Astrocyte (in vitro differentiated cells and primary cell): ENCODE data around the gene EGFL8.

Source experiments
- EZH2 ChIP-seq: IDR thresholded peaks from 2 replicates; pipeline ENCODE4 v1.6.1; 2012; ENCODE audit warnings: mild to moderate bottlenecking, low read length, inconsistent platforms; ENCODE audit not compliant: insufficient read depth
- TF ChIP-seq, protein P1 (sequence below): IDR thresholded peaks from 2 replicates; pipeline ENCODE4 v1.5.1; 2011; ENCODE audit warnings: low read depth, mild to moderate bottlenecking, inconsistent platforms, low read length, moderate library complexity; ENCODE audit not compliant: insufficient read depth

DNA sequence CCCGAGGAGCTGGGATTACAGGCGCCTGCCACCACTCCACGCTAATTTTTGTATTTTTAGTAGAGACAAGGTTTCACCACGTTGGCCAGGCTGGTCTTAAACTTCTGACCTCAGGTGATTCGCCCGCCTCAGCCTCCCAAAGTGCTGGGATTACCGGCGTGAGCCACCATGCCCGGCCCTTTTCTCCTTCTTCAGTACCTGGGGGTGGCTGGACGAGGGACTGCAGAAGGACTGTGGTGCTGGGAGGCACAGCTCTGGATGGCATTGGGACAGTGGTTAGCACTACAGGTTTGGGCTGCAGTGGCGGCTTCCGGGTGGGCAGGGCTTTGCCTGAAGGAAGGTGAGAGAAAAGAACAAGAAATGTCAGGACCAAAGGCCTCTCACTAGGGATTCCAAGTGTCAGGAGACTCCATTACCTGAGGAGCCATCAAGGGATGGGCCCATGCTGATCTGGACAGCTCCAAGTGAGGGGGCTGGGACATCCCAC lies 43.8 kb upstream of the EGFL8 start:
- no peak for TF ChIP-seq EZH2
- TF ChIP-seq, protein P1, sequence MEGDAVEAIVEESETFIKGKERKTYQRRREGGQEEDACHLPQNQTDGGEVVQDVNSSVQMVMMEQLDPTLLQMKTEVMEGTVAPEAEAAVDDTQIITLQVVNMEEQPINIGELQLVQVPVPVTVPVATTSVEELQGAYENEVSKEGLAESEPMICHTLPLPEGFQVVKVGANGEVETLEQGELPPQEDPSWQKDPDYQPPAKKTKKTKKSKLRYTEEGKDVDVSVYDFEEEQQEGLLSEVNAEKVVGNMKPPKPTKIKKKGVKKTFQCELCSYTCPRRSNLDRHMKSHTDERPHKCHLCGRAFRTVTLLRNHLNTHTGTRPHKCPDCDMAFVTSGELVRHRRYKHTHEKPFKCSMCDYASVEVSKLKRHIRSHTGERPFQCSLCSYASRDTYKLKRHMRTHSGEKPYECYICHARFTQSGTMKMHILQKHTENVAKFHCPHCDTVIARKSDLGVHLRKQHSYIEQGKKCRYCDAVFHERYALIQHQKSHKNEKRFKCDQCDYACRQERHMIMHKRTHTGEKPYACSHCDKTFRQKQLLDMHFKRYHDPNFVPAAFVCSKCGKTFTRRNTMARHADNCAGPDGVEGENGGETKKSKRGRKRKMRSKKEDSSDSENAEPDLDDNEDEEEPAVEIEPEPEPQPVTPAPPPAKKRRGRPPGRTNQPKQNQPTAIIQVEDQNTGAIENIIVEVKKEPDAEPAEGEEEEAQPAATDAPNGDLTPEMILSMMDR = no peak
